ENCODE measurements around the gene L1TD1. TPM values are rescaled to one million over a fixed set of nuclear protein-coding genes. Genes with fewer than 3 reads are reported as not detected.
"Not testable (repeated sequence)": the region's sequence is repeated elsewhere in the genome, so short reads cannot be mapped to it uniquely, and the experiment has no call there.

L1TD1 gene
- total and polyA plus RNA-seq, 8 donors = 0.13 to 10.1 (median 1.2) TPM; not detected in 4

GRCh38 chr1:62184336-62184735, 10.3 kb upstream of the L1TD1 start:
- no peak overlapping the region for H3K27ac ChIP-seq
- TF ChIP-seq POLR2A (IDR thresholded peaks at IDR 0.05) (no peak), CTCF (IDR thresholded peaks at IDR 0.05) (no peak), EP300 (IDR thresholded peaks at IDR 0.05) (no peak), POLR2AphosphoS5 (IDR thresholded peaks at IDR 0.05) (no peak)
- H3K27me3 ChIP-seq = no peaks in the 10 kb centered on the region
- no peaks in the 10 kb centered on the region for H3K36me3 ChIP-seq
- no peak for DNase-seq
- intact Hi-C loops (cut with DNase I; ENCODE audit: low total_unique reads) = no loop called here
- peaks cover 0 to 10% (median 4%) of the 10 kb centered on the region in 4 donors for H3K4me1 ChIP-seq
- H3K9me3 ChIP-seq = no peaks in the 10 kb centered on the region
- H3K4me3 ChIP-seq = no peak overlapping the region
- 87 to 96% (median 90%) methylated on average over 7 of the region's 7 CpGs for WGBS, 5 donors

- H3K4me1 ChIP-seq; H3K27ac ChIP-seq; H3K4me3 ChIP-seq; DNase-seq; H3K27me3 ChIP-seq; H3K9me3 ChIP-seq; H3K36me3 ChIP-seq; intact Hi-C loops (cut with DNase I; ENCODE audit: low total_unique reads): not testable (repeated sequence)
- WGBS, 5 donors = 92 to 96% (median 94%) methylated on average over 6 of the region's 6 CpGs
These were observed 9.4 kb upstream of the L1TD1 start for GRCh38 chr1:62185233-62185632.

GRCh38 chr1:62185677-62186076, 9.0 kb upstream of the L1TD1 start:
- intact Hi-C loops (cut with DNase I; ENCODE audit: low total_unique reads) = no loop called here
- Histone ChIP-seq H3K4me1 (peaks cover 0 to under 1% (median under 1%) of the 10 kb centered on the region in 4 donors), H3K36me3 (no peaks in the 10 kb centered on the region), H3K9me3 (no peaks in the 10 kb centered on the region), H3K4me3 (no peak overlapping the region), H3K27ac (no peak overlapping the region), H3K27me3 (no peaks in the 10 kb centered on the region)
- TF ChIP-seq EP300 (IDR thresholded peaks at IDR 0.05) (no peak), CTCF (IDR thresholded peaks at IDR 0.05) (no peak), POLR2AphosphoS5 (IDR thresholded peaks at IDR 0.05) (no peak), POLR2A (IDR thresholded peaks at IDR 0.05) (no peak)
- DNase-seq = no peak
- 51 to 74% (median 67%) methylated on average over 3 of the region's 3 CpGs for WGBS, 5 donors

GRCh38 chr1:62187548-62187947, 7.1 kb upstream of the L1TD1 start:
- Histone ChIP-seq H3K27me3 (no peaks in the 10 kb centered on the region), H3K4me3 (no peak overlapping the region), H3K9me3 (no peaks in the 10 kb centered on the region), H3K4me1 (no peaks in the 10 kb centered on the region), H3K27ac (no peak overlapping the region), H3K36me3 (no peaks in the 10 kb centered on the region)
- WGBS, 5 donors = 93 to 99% (median 95%) methylated on average over 5 of the region's 5 CpGs
- no peak for DNase-seq
- TF ChIP-seq EP300 (IDR thresholded peaks at IDR 0.05) (no peak), POLR2AphosphoS5 (IDR thresholded peaks at IDR 0.05) (no peak), POLR2A (IDR thresholded peaks at IDR 0.05) (no peak), CTCF (IDR thresholded peaks at IDR 0.05) (no peak)
- intact Hi-C loops (cut with DNase I; ENCODE audit: low total_unique reads) = no loop called here

- Histone ChIP-seq H3K4me3 (no peak overlapping the region), H3K36me3 (no peaks in the 10 kb centered on the region), H3K9me3 (no peaks in the 10 kb centered on the region), H3K4me1 (no peaks in the 10 kb centered on the region), H3K27ac (no peak overlapping the region), H3K27me3 (no peaks in the 10 kb centered on the region)
- intact Hi-C loops (cut with DNase I; ENCODE audit: low total_unique reads) = no loop called here
- no peak for TF ChIP-seq POLR2AphosphoS5 (IDR thresholded peaks at IDR 0.05)
- TF ChIP-seq POLR2A (IDR thresholded peaks at IDR 0.05) = no peak
- TF ChIP-seq CTCF (IDR thresholded peaks at IDR 0.05) = no peak
- TF ChIP-seq EP300 (IDR thresholded peaks at IDR 0.05) = no peak
- DNase-seq = no peak
- WGBS, 5 donors = 93 to 99% (median 97%) methylated on average over 8 of the region's 8 CpGs
These were observed 6.5 kb upstream of the L1TD1 start for GRCh38 chr1:62188111-62188510.

Measured in stomach (tissue), 9 donors.